Inflammatory macrophage treated with lipopolysaccharide for 1 hour (primary cell): ENCODE data around the gene PRPH.

Experiments used
- DNase-seq, 2 donors: peaks; one replicate each; pipeline ENCODE4 v3.0.0-alpha.2; 2020 to 2022

The PRPH gene

DNA sequence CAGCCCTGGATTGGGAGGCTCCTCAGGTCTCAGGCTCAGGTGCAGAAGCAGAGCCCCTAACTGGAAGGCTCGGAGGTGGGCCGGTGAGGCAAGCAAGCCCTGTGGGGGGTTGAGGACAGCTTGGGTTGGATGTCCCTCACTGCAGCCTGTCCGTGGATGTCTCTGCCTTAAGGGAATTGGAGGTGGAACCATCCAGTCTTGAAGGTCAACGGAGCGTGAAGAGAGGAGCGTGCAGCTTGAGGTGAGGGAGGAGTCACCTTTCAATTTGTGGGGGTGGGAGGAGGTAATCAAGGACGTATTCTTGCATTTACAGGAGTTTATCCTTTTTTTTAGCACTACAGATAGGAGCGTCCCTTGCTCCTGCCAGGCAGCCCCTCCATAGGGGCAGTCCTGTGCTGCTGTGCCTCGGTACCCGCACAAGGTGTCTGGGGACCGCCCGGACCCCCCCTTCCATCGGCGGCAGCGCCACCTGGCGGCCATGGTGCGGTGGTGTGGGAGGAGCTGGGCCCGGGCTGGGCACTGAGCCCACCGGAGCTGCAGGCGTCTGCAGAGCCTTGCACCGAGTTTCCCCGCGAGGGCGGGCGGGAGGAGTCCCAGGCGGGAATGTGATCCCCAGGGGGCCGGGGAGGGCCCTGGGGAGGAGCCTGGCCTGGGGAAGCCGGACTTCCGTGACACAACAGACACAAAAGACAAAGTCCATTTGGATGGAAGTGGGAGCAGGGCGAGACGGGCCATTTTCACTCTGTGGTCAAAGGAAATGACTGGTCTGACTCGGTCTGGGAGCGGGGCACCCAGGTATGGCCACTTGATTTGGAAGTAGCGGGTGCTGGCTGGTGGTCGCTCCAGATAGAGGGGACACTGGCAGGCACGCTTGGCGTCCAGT is 52.6 kb downstream of the PRPH start:
- DNase-seq: peak; percentile 27 to 63
